Mesenchymal stem cell (in vitro differentiated cells and primary cell): ENCODE data around the gene KCNQ5.
A peak's percentile ranks its signal among the peaks of the same experiment; 100 is the strongest.

Experiments
- DNase-seq: peaks from one replicate; pipeline ENCODE4 v3.0.0-alpha.2; 2013
- H2AFZ ChIP-seq: one replicate; pipeline ENCODE4 v1.6.1; 2013; ENCODE audit warnings: low read depth, mild to moderate bottlenecking, control low read depth, inconsistent platforms, low read length, moderate library complexity
- H2AK5ac ChIP-seq: 2 replicates; pipeline ENCODE4 v1.6.1; 2013; ENCODE audit warnings: low read length, moderate library complexity, mild to moderate bottlenecking, inconsistent platforms; ENCODE audit not compliant: severe bottlenecking
- H2BK120ac ChIP-seq: one replicate; pipeline ENCODE4 v1.6.1; 2013; ENCODE audit warnings: low read depth, mild to moderate bottlenecking, inconsistent platforms, low read length, moderate library complexity
- H2BK12ac ChIP-seq, 2 experiments: one replicate each; pipeline ENCODE4 v1.6.1; 2013; ENCODE audit warnings: inconsistent platforms in 2 of 2, low read length in 2 of 2, mild to moderate bottlenecking in 2 of 2, moderate library complexity in 2 of 2, control low read depth in 1 of 2
- H2BK15ac ChIP-seq: one replicate; pipeline ENCODE4 v1.6.1; 2013; ENCODE audit warnings: mild to moderate bottlenecking, low read depth, inconsistent platforms; ENCODE audit not compliant: poor library complexity, severe bottlenecking
- H2BK5ac ChIP-seq: 2 replicates; pipeline ENCODE4 v1.6.1; 2013; ENCODE audit warnings: low read depth, mild to moderate bottlenecking, low read length, control low read depth, inconsistent platforms; ENCODE audit not compliant: poor library complexity, severe bottlenecking
- H3K14ac ChIP-seq, 2 experiments: one replicate each; pipeline ENCODE4 v1.6.1; 2013; ENCODE audit warnings: inconsistent platforms in 2 of 2, low read length in 2 of 2, control low read depth in 1 of 2, mild to moderate bottlenecking in 1 of 2, moderate library complexity in 1 of 2
- H3K18ac ChIP-seq, 2 experiments: one replicate each; pipeline ENCODE4 v1.6.1; 2013; ENCODE audit warnings: inconsistent platforms in 2 of 2, low read length in 2 of 2, control low read depth in 1 of 2, low read depth in 1 of 2, mild to moderate bottlenecking in 1 of 2
- H3K23ac ChIP-seq, 2 experiments: one replicate each; pipeline ENCODE4 v1.6.1; 2013; ENCODE audit warnings: inconsistent platforms in 2 of 2, low read length in 2 of 2, mild to moderate bottlenecking in 2 of 2, moderate library complexity in 2 of 2, control low read depth in 1 of 2
- H3K27ac ChIP-seq: 2 replicates; pipeline ENCODE4 v1.5.1; 2013; ENCODE audit warnings: mild to moderate bottlenecking, moderate library complexity, low read length, control low read depth, inconsistent platforms; ENCODE audit not compliant: poor library complexity, severe bottlenecking
- H3K27me3 ChIP-seq, 2 experiments: 2 replicates each; pipeline versions ENCODE4 v1.6.1 to v1.7.0; 2013; ENCODE audit warnings: low read length in 2 of 2, mild to moderate bottlenecking in 2 of 2, moderate library complexity in 2 of 2, control low read depth in 1 of 2, inconsistent platforms in 1 of 2; ENCODE audit not compliant: control insufficient read depth in 1 of 2, insufficient read depth in 1 of 2
- H3K36me3 ChIP-seq, 2 experiments: 2 replicates each; pipeline versions ENCODE4 v1.6.1 to v1.7.0; 2013; ENCODE audit warnings: low read length in 2 of 2, control low read depth in 1 of 2, inconsistent platforms in 1 of 2, low read depth in 1 of 2, mild to moderate bottlenecking in 1 of 2; ENCODE audit not compliant: insufficient read depth in 2 of 2, control insufficient read depth in 1 of 2
- H3K4ac ChIP-seq, 2 experiments: one replicate each; pipeline ENCODE4 v1.6.1; 2013; ENCODE audit warnings: inconsistent platforms in 2 of 2, low read length in 2 of 2, mild to moderate bottlenecking in 2 of 2, moderate library complexity in 2 of 2, control low read depth in 1 of 2, low read depth in 1 of 2
- H3K4me1 ChIP-seq: 2 replicates; pipeline ENCODE4 v1.6.1; 2013; ENCODE audit warnings: low read depth, low read length, control low read depth; ENCODE audit not compliant: control insufficient read depth, insufficient read depth
- H3K4me2 ChIP-seq: 2 replicates; pipeline ENCODE4 v1.6.1; 2013; ENCODE audit warnings: low read length, mild to moderate bottlenecking, inconsistent platforms; ENCODE audit not compliant: poor library complexity, severe bottlenecking
- H3K4me3 ChIP-seq, 2 experiments: 2 replicates each; pipeline versions ENCODE4 v1.5.1 to v1.7.0; 2013; ENCODE audit warnings: low read length in 2 of 2, mild to moderate bottlenecking in 2 of 2, control low read depth in 1 of 2, low read depth in 1 of 2; ENCODE audit not compliant: insufficient read depth in 1 of 2
- H3K79me1 ChIP-seq: replicated peaks from 2 replicates; pipeline ENCODE4 v1.6.1; 2013; ENCODE audit warnings: mild to moderate bottlenecking, control low read depth, low read length, inconsistent platforms; ENCODE audit not compliant: poor library complexity, severe bottlenecking
- H3K9ac ChIP-seq: 2 replicates; pipeline ENCODE4 v1.7.0; 2013; ENCODE audit warnings: mild to moderate bottlenecking, low read length, moderate library complexity
- H3K9me3 ChIP-seq: 2 replicates; pipeline ENCODE4 v1.7.0; 2013; ENCODE audit warnings: mild to moderate bottlenecking, low read length; ENCODE audit not compliant: control insufficient read depth
- H4K8ac ChIP-seq: one replicate; pipeline ENCODE4 v1.6.1; 2013; ENCODE audit warnings: inconsistent platforms, mild to moderate bottlenecking, low read length, moderate library complexity
- H4K91ac ChIP-seq: one replicate; pipeline ENCODE4 v1.6.1; 2013; ENCODE audit warnings: mild to moderate bottlenecking, low read length, inconsistent platforms
- WGBS: methylation state at CpG from one replicate; pipeline ENCODE4 v1.1.7; 2013; ENCODE audit warnings: mixed read lengths; 5-methylcytosine and 5-hydroxymethylcytosine counted together

The KCNQ5 gene

GRCh38 chr6:72911463-72912155, 289.7 kb downstream of the KCNQ5 start:
- Histone ChIP-seq H3K4me2 (no peak overlapping the region), H3K79me1 (no peaks in the 10 kb centered on the region), H3K23ac (no peak overlapping the region), H3K9ac (no peak overlapping the region), H3K18ac (no peak overlapping the region), H4K8ac (no peak overlapping the region), H3K4me3 (no peak overlapping the region), H3K27ac (no peak overlapping the region), H2AFZ (no peak overlapping the region), H2BK120ac (no peak overlapping the region), H3K36me3 (no peaks in the 10 kb centered on the region), H3K4ac (no peak overlapping the region), H3K27me3 (peaks cover 0 to 3% of the 10 kb centered on the region in 2 experiments), H3K9me3 (no peaks in the 10 kb centered on the region), H3K4me1 (no peaks in the 10 kb centered on the region), H2BK15ac (no peak overlapping the region), H4K91ac (no peak overlapping the region), H2BK12ac (no peak overlapping the region), H2AK5ac (no peak overlapping the region), H3K14ac (no peak overlapping the region), H2BK5ac (no peak overlapping the region)
- no peak for DNase-seq
- WGBS = no CpG with 5 or more reads among the region's 2 CpGs

DNA sequence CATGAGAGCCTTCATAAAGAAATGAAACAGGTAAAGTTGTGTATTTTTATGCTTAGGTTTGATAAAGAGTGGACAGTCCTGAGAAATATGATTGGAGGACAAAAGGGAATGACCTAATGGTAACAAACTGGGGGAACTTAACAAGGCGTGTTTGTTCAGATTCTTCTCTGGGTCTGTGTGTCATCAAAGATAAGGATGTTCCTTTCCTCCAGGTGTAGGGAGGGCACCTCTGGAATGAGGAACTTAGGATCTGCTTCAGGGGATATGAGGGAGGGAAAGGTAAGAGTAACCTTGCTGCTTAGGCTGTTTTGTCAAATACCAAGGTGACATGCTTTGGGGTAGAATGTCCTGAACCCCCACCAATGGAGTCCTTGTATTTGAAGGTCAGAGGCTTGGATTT, 291.9 kb downstream of the KCNQ5 start:
- Histone ChIP-seq H4K91ac (no peak overlapping the region), H4K8ac (no peak overlapping the region), H2BK12ac (no peak overlapping the region), H3K4me3 (no peak overlapping the region), H2AFZ (no peak overlapping the region), H3K9ac (no peak overlapping the region), H2BK5ac (no peak overlapping the region), H3K9me3 (no peaks in the 10 kb centered on the region), H3K27ac (no peak overlapping the region), H2AK5ac (no peak overlapping the region), H2BK120ac (no peak overlapping the region), H2BK15ac (no peak overlapping the region), H3K27me3 (peaks cover 0 to 3% of the 10 kb centered on the region in 2 experiments), H3K14ac (no peak overlapping the region), H3K79me1 (no peaks in the 10 kb centered on the region), H3K4me1 (no peaks in the 10 kb centered on the region), H3K23ac (no peak overlapping the region), H3K18ac (no peak overlapping the region), H3K36me3 (no peaks in the 10 kb centered on the region), H3K4ac (no peak overlapping the region), H3K4me2 (no peak overlapping the region)
- no peak for DNase-seq
- 96% methylated on average over 1 of the region's 1 CpG for WGBS

GRCh38 chr6:72916298-72916697, 294.4 kb downstream of the KCNQ5 start:
- Histone ChIP-seq H3K4ac (no peak overlapping the region), H3K23ac (no peak overlapping the region), H2BK5ac (no peak overlapping the region), H3K14ac (no peak overlapping the region), H2BK15ac (no peak overlapping the region), H2BK120ac (no peak overlapping the region), H3K79me1 (no peaks in the 10 kb centered on the region), H3K18ac (no peak overlapping the region), H4K91ac (no peak overlapping the region), H3K27me3 (peaks cover 0 to 3% of the 10 kb centered on the region in 2 experiments), H4K8ac (no peak overlapping the region), H3K4me2 (no peak overlapping the region), H2AFZ (no peak overlapping the region), H2AK5ac (no peak overlapping the region), H2BK12ac (no peak overlapping the region), H3K36me3 (no peaks in the 10 kb centered on the region), H3K27ac (no peak overlapping the region), H3K4me3 (no peak overlapping the region), H3K4me1 (no peaks in the 10 kb centered on the region), H3K9me3 (no peaks in the 10 kb centered on the region), H3K9ac (no peak overlapping the region)
- DNase-seq = no peak
- 80% methylated on average over 4 of the region's 6 CpGs for WGBS

- H3K79me1 ChIP-seq = no peaks in the 10 kb centered on the region
- H2BK15ac ChIP-seq = no peak overlapping the region
- H2AFZ ChIP-seq = no peak overlapping the region
- no peaks in the 10 kb centered on the region for H3K36me3 ChIP-seq
- H3K18ac ChIP-seq = no peak overlapping the region
- H3K4me2 ChIP-seq = no peak overlapping the region
- no peak overlapping the region for H3K14ac ChIP-seq
- no peak for DNase-seq
- H2BK12ac ChIP-seq = no peak overlapping the region
- 100% methylated on average over 1 of the region's 1 CpG for WGBS
- H3K4me3 ChIP-seq = no peak overlapping the region
- H2AK5ac ChIP-seq = no peak overlapping the region
- no peak overlapping the region for H3K23ac ChIP-seq
- H4K8ac ChIP-seq = no peak overlapping the region
- no peak overlapping the region for H4K91ac ChIP-seq
- no peaks in the 10 kb centered on the region for H3K4me1 ChIP-seq
- H2BK120ac ChIP-seq = peak overlapping the region; percentile 49
- H3K27me3 ChIP-seq = peaks cover 0 to 3% of the 10 kb centered on the region in 2 experiments
- H2BK5ac ChIP-seq = no peak overlapping the region
- no peak overlapping the region for H3K4ac ChIP-seq
- H3K27ac ChIP-seq = no peak overlapping the region
- H3K9me3 ChIP-seq = no peaks in the 10 kb centered on the region
- no peak overlapping the region for H3K9ac ChIP-seq
Observed at GRCh38 chr6:72916906-72917305, 295.0 kb downstream of the KCNQ5 start.
